ENCODE measurements around the gene SIGLEC8. TPM values are rescaled to one million over a fixed set of nuclear protein-coding genes. Genes with fewer than 3 reads are reported as not detected.
"Not testable (repeated sequence)": the region's sequence is repeated elsewhere in the genome, so short reads cannot be mapped to it uniquely, and the experiment has no call there.

SIGLEC8 gene
- total RNA-seq, 1 experiment from 2014 or later, result not detected

- DNase-seq (ENCODE audit: low read depth), result not testable (repeated sequence)
These were observed 10.7 kb downstream of the SIGLEC8 start for GRCh38 chr19:51447510-51447909.

GRCh38 chr19:51441410-51442390 lies 16.6 kb downstream of the SIGLEC8 start:
- DNase-seq (ENCODE audit: low read depth), result peak; percentile 63

DNA sequence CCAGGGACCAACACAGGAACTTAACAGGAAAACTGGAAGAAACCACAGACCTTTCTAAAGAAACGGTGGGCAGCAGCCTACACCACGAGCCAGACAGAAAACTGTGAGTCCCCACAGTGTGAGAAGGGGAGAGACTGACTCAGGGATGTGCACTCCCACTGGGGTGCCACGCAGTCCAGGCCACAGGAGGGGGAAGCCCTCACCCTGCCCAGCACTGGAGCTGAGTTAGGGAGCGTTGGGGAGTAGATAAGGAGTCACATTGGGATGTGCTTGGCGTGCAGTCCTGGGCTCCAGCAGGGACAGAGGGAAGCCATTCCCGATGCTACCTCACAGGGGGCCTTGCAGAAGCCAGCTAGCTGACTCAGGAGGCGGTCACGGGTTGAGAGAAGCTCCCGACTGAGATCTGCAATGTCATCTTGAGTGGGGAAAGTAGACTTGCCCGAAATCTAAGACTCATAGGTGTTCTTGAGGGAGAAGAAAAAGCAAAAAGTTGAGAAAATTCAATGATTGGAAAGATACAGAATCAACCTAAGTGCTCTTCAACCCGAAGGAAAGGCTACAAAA lies 17.3 kb downstream of the SIGLEC8 start:
- DNase-seq (ENCODE audit: low read depth), result peak; percentile 49

DNA sequence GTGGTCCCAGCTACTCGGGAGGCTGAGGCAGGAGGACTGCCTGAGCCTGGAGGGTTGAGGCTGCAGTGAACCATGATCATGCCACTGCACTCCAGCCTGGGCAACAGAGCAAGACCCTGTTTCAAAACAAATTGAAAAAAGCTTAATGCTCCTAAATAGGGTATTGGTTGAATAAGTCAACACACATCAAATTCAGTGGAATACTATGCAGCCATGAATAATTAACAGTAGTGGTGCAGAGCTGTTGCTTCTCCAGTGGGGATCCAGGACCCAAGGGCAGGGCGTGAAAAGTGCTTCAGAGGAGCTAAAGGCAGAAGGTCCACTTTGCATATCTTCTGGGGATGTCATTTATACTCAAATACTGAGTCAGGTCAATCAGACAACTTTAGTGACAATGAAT lies 18.2 kb downstream of the SIGLEC8 start:
- DNase-seq (ENCODE audit: low read depth), result no peak

GRCh38 chr19:51439021-51439465 lies 19.2 kb downstream of the SIGLEC8 start:
- no peak for DNase-seq (ENCODE audit: low read depth)

GRCh38 chr19:51434456-51434855 lies 23.8 kb downstream of the SIGLEC8 start:
- DNase-seq (ENCODE audit: low read depth), result no peak

DNA sequence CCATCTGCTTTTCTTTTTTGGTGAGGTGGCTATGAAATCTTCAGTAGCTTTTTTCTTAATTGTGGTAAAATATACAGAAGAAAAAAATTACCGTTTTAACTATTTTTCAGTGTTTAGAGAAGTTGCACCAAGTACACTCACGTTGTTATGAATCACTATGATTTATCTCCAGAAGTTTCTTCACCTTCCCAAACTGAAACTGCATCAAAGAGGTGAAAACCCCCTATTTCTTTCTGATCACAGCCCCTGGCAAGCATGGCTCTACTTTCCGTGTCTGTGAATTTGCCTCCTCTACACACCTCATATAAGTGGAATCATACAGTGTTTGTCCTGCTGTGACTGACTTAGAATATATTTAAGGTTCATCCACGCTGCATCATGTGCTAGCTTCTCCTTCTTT lies 25.2 kb downstream of the SIGLEC8 start:
- no peak for DNase-seq (ENCODE audit: low read depth)

DNA sequence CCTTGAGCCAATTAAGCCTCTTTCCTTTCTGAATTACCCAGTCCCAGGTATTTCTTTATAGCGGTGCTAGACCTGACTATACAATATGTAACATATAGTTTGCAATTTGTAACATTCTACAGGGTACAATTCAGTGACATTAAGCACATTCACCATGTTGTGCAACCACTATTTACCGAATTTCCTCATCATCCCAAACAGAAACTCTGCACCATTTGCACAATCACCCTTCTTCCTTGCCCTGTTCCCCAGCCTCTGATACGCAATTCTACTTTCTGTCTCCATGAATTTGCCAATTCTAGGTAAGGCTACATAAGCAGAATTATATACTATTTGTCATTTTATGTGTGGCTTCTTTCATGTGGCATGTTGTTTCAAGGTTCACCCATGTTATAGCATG lies 27.1 kb downstream of the SIGLEC8 start:
- no peak for DNase-seq (ENCODE audit: low read depth)

- no peak for DNase-seq (ENCODE audit: low read depth)
These were observed 28.0 kb downstream of the SIGLEC8 start for GRCh38 chr19:51430221-51430620.

DNA sequence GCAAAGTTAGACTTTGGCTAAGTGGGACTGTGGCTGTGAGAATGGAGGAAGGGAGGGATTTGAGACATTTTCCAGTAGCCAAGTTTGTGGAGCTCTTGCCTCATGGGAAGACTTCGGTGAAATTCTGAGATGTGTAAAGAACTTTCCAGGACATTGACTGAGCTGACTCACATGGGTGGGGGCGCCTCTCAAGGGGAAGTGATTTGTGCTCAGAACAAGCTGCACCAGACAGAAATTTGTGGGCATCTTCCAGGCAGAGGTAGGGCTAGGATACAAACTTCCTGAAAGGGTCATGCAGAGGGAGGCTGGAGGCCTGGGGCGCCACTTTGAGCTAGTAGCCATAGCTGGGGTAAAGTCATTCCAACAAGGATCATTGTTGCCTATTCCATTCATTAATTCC lies 31.1 kb downstream of the SIGLEC8 start:
- no peak for DNase-seq (ENCODE audit: low read depth)

- DNase-seq (ENCODE audit: low read depth), result peak; percentile 73
These were observed 36.2 kb downstream of the SIGLEC8 start for GRCh38 chr19:51422053-51422448.

GRCh38 chr19:51421229-51422052 lies 36.8 kb downstream of the SIGLEC8 start:
- no peak for DNase-seq (ENCODE audit: low read depth)

DNA sequence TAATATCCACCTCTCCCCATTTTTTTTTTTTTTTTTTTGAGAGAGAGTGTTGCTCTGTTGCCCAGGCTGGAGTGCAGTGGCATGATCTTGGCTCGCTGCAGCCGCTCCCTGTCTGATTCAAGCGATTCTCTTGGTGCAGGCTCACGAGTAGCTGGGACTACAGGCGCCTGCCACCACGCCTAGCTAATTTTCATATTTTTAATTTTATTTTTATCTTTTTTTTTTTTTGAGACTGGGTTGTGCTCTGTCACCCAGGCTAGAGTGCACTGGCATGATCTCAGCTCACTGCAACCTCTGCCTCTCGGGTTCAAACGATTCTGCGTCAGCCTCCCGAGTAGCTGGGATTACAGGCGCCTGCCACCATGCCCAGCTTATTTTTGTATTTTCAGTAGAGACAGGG lies 37.7 kb downstream of the SIGLEC8 start:
- DNase-seq (ENCODE audit: low read depth), result not testable (repeated sequence)

GRCh38 chr19:51418707-51419106 lies 39.5 kb downstream of the SIGLEC8 start:
- no peak for DNase-seq (ENCODE audit: low read depth)

GRCh38 chr19:51417810-51418157 lies 40.5 kb downstream of the SIGLEC8 start:
- DNase-seq (ENCODE audit: low read depth), result no peak

DNA sequence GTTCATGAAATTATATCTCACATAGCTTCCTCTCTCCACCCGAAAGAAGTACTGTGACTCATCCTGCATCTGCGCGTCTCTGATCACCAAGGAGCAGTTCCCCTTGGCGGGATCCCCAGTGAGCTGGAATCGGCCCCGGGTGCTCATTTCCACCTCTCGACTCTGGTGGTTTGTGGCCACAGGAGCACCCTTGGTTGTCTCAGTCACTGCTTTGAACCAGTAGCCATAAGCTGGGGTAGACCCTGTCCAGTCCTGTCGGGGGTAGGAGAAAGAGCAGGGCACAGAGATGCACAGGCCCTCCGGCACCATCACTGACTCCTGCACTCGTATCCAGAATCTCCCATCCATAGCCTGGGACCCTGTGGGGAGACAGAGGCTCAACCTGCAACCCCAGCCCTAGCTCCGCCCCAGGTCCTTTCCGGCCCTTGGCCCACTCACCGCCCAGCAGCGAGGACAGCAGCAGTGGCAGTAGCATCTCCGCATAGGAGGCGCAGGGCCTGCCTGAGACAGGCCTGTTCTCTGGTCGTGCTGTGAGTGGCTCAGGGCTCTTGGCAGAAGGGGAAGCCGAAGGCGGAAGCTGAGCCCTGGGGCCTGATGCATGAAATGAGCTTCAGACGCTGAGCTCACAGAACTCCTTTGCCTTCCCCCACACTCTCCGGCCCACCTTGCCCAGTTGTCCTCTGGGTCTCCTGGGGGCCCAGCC lies 41.0 kb downstream of the SIGLEC8 start, which contains the start of gene SIGLEC10:
Gene SIGLEC10, minus strand, starts transcription at position 536 of the 703 bp plus-strand sequence. Its CDS starts 61 bp downstream, at position 475.
- peak; percentile 63 for DNase-seq (ENCODE audit: low read depth)

- not testable (repeated sequence) for DNase-seq (ENCODE audit: low read depth)
These were observed 41.8 kb downstream of the SIGLEC8 start for GRCh38 chr19:51416422-51416821.

DNA sequence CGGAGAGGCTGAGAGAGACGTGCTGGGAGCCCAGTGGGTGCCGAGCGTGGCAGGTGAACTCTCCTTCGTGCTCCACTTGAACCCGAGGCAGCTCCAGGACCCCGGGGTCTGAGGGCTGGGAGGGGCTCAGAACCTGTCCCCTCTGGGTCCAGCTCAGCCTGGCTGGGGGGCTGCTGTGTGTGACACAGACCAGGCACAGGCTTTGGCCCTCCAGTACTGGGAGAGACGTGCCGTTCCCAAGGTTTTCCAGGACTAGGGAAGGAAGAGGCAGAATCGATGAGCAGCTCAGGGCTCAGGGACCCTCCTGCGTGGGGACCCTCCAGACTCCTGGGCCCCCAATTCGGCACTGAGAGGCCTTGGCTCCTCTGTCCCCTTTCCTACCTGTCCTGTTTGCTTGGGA lies 43.1 kb downstream of the SIGLEC8 start:
- no peak for DNase-seq (ENCODE audit: low read depth)

GRCh38 chr19:51410950-51411748 lies 47.1 kb downstream of the SIGLEC8 start:
- DNase-seq (ENCODE audit: low read depth), result no peak

DNA sequence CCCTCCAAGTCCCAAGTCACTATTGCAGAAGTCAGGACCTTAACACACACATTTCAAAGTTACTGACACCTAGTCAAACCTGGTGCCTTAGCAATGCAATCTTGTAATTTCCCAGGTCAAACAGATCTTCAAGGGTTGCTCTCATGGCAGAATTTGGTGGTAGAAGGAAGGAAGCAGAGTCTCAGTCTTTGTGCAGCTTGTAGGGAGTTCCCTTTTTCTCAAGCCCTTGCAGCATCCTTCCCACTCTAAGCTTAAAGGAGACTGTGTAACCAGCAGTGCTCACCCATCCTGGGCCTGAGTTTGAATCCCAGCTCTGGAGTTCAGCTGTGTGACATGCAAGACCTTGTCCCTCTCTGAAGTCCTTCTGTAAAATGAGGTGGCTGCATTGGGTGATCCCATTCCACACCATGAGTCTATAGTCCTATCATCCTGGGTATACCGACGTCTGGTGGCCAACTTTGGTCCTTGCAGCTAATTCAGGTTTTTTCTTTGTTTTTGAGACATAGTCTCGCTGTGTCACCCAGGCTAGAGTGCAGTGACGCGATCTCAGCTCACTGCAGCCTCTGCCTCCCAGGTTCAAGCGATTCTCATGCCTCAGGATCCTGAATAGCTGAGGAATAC lies 50.6 kb downstream of the SIGLEC8 start:
- peak; percentile 59 for DNase-seq (ENCODE audit: low read depth)

Data from RPMI7951 (cell line).